H1 (cell line): ENCODE data around the gene MLNR. TPM values are rescaled to one million over a fixed set of nuclear protein-coding genes. Genes with fewer than 3 reads are reported as not detected.

Experiments
- CTCF ChIA-PET: fragments of 300-600 bp; sonication (Branson Sonifier 250); formaldehyde crosslinking; loops from one replicate; lab custom pipeline; 2021; ENCODE audit not compliant: partially characterized antibody; lab: Charles Lee
- POLR2A ChIA-PET: fragments of 300-600 bp; sonication (Branson Sonifier 250); formaldehyde crosslinking; loops from one replicate; lab custom pipeline; 2021; ENCODE audit warnings: inconsistent platforms; ENCODE audit not compliant: partially characterized antibody; lab: Charles Lee
- DNase-seq, 2 experiments: peaks; one replicate each; pipeline versions ENCODE4 v3.0.0 to v3.0.0-alpha.2; 2010 to 2022; ENCODE audit warnings: low spot score in 2 of 2, low read depth in 1 of 2, mixed read lengths in 1 of 2
- FAIRE-seq: peaks from 2 replicates; lab custom pipeline; 2011; peaks lifted over from hg19 to GRCh38; lab: Jason Lieb, UNC
- H2AFZ ChIP-seq: 2 replicates; pipeline ENCODE4 v1.8.1; 2012; ENCODE audit warnings: low read length, inconsistent platforms
- H2AK5ac ChIP-seq: 2 replicates; pipeline ENCODE4 v1.6.1; 2013; ENCODE audit warnings: low read depth, low read length
- H2BK120ac ChIP-seq: replicated peaks from 2 replicates; pipeline ENCODE3; 2013; ENCODE audit warnings: low read depth, low read length, inconsistent platforms
- H2BK12ac ChIP-seq: 2 replicates; pipeline ENCODE4 v1.6.1; 2013; ENCODE audit warnings: low read depth, low read length
- H2BK15ac ChIP-seq: 2 replicates; pipeline ENCODE4 v1.6.1; 2013; ENCODE audit warnings: low read length
- H2BK20ac ChIP-seq: 2 replicates; pipeline ENCODE4 v1.6.1; 2013; ENCODE audit warnings: low read length
- H2BK5ac ChIP-seq: 2 replicates; pipeline ENCODE4 v1.6.1; 2013; ENCODE audit warnings: low read depth, low read length
- H3K14ac ChIP-seq: 2 replicates; pipeline ENCODE4 v1.6.1; 2013; ENCODE audit warnings: inconsistent platforms; ENCODE audit not compliant: insufficient read length
- H3K18ac ChIP-seq: 2 replicates; pipeline ENCODE4 v1.6.1; 2013; ENCODE audit warnings: low read length; ENCODE audit errors: extremely low read depth
- H3K23ac ChIP-seq: 2 replicates; pipeline ENCODE4 v1.6.1; 2013; ENCODE audit warnings: inconsistent platforms; ENCODE audit not compliant: insufficient read length
- H3K23me2 ChIP-seq: 2 replicates; pipeline ENCODE4 v1.6.1; 2013; ENCODE audit warnings: low read depth, low read length
- H3K27ac ChIP-seq: 2 replicates; pipeline ENCODE4 v1.6.1; 2011; ENCODE audit warnings: low read depth, low read length, inconsistent platforms
- H3K27me3 ChIP-seq, 4 experiments: replicated peaks in 1 of 4; 1 replicate in 1 of 4; 2 replicates in 3 of 4; pipeline versions ENCODE4 v1.6.1 to v1.8.1; 2011 to 2013; ENCODE audit warnings: low read length in 3 of 4, mild to moderate bottlenecking in 3 of 4, inconsistent platforms in 2 of 4, mixed read lengths in 2 of 4, moderate library complexity in 1 of 4; ENCODE audit not compliant: control insufficient read depth in 3 of 4, insufficient read depth in 3 of 4; ENCODE audit errors: extremely low read depth in 1 of 4
- H3K36me3 ChIP-seq, 4 experiments: 2 replicates each; pipeline versions ENCODE4 v1.6.1 to v1.8.1; 2011 to 2013; ENCODE audit warnings: mild to moderate bottlenecking in 4 of 4, low read length in 3 of 4, moderate library complexity in 2 of 4, control low read depth in 1 of 4, inconsistent platforms in 1 of 4; ENCODE audit not compliant: insufficient read depth in 4 of 4, control insufficient read depth in 2 of 4
- H3K4ac ChIP-seq: replicated peaks from 2 replicates; pipeline ENCODE3; 2013; ENCODE audit warnings: low read length, low read depth, mixed read lengths, inconsistent platforms; ENCODE audit not compliant: insufficient read length
- H3K4me1 ChIP-seq, 4 experiments: replicated peaks in 1 of 4; 1 replicate in 1 of 4; 2 replicates in 3 of 4; pipeline versions ENCODE4 v1.6.1 to v1.8.1; 2011 to 2013; ENCODE audit warnings: low read length in 3 of 4, inconsistent platforms in 2 of 4, mixed read lengths in 1 of 4; ENCODE audit not compliant: insufficient read depth in 4 of 4, control insufficient read depth in 3 of 4
- H3K4me2 ChIP-seq, 2 experiments: 2 replicates each; pipeline versions ENCODE4 v1.6.1 to v1.8.1; 2011 to 2013; ENCODE audit warnings: low read depth in 2 of 2, low read length in 2 of 2, control low read depth in 1 of 2, inconsistent platforms in 1 of 2, mild to moderate bottlenecking in 1 of 2; ENCODE audit not compliant: insufficient read depth in 1 of 2
- H3K4me3 ChIP-seq, 4 experiments: fragments of 200-600, 300-600 bp in 1 of 4; sonication (generic), shearing (Covaris generic), sonication (Bioruptor Twin) in 1 of 4; 2 replicates each; pipeline versions ENCODE4 v1.5.1 to v1.8.1; 2011 to 2016; ENCODE audit warnings: low read length in 4 of 4, low read depth in 3 of 4, control low read depth in 2 of 4, inconsistent platforms in 2 of 4, mild to moderate bottlenecking in 2 of 4, mixed read lengths in 1 of 4, moderate library complexity in 1 of 4; ENCODE audit not compliant: insufficient read depth in 2 of 4; ENCODE audit errors: extremely low read depth in 1 of 4
- H3K56ac ChIP-seq: replicated peaks from 2 replicates; pipeline ENCODE3; 2013; ENCODE audit warnings: low read depth, mild to moderate bottlenecking, mixed read lengths, low read length, inconsistent platforms; ENCODE audit not compliant: insufficient read length
- H3K79me1 ChIP-seq: 2 replicates; pipeline ENCODE4 v1.6.1; 2013; ENCODE audit warnings: low read depth, low read length, control low read depth
- H3K79me2 ChIP-seq, 2 experiments: 2 replicates each; pipeline versions ENCODE4 v1.6.1 to v1.8.1; 2012 to 2013; ENCODE audit warnings: low read length in 2 of 2, mild to moderate bottlenecking in 2 of 2, inconsistent platforms in 1 of 2; ENCODE audit not compliant: insufficient read depth in 2 of 2, control insufficient read depth in 1 of 2
- H3K9ac ChIP-seq, 4 experiments: replicated peaks in 1 of 4; 1 replicate in 1 of 4; 2 replicates in 3 of 4; pipeline versions ENCODE4 v1.6.1 to v1.8.1; 2011 to 2013; ENCODE audit warnings: low read depth in 3 of 4, low read length in 3 of 4, control low read depth in 2 of 4, mild to moderate bottlenecking in 2 of 4, moderate library complexity in 2 of 4, inconsistent platforms in 1 of 4; ENCODE audit errors: extremely low read depth in 1 of 4
- H3K9me3 ChIP-seq, 2 experiments: 2 replicates each; pipeline versions ENCODE4 v1.6.1 to v1.8.1; 2012 to 2013; ENCODE audit warnings: mild to moderate bottlenecking in 2 of 2, moderate library complexity in 2 of 2, control low read depth in 1 of 2, inconsistent platforms in 1 of 2, low read depth in 1 of 2, low read length in 1 of 2, mixed read lengths in 1 of 2; ENCODE audit not compliant: insufficient read depth in 2 of 2
- H4K20me1 ChIP-seq, 2 experiments: replicated peaks in 1 of 2; 2 replicates each; pipeline versions ENCODE3 to v1.8.1; 2011 to 2013; ENCODE audit warnings: inconsistent platforms in 2 of 2, low read length in 2 of 2, mild to moderate bottlenecking in 1 of 2; ENCODE audit not compliant: insufficient read depth in 2 of 2, control insufficient read depth in 1 of 2
- H4K5ac ChIP-seq: 2 replicates; pipeline ENCODE4 v1.6.1; 2013; ENCODE audit warnings: low read length, low read depth, mixed read lengths, inconsistent platforms; ENCODE audit not compliant: insufficient read length
- H4K8ac ChIP-seq: 2 replicates; pipeline ENCODE4 v1.8.0; 2013; ENCODE audit warnings: mild to moderate bottlenecking, moderate library complexity, low read length, inconsistent platforms; ENCODE audit not compliant: insufficient read depth; ENCODE audit errors: extremely low read depth
- H4K91ac ChIP-seq: replicated peaks from 2 replicates; pipeline ENCODE3; 2013; ENCODE audit warnings: low read length, mixed read lengths, inconsistent platforms; ENCODE audit not compliant: insufficient read length
- ATF2 ChIP-seq: IDR thresholded peaks from 2 replicates; pipeline ENCODE4 v1.6.1; 2012; ENCODE audit warnings: low read length, inconsistent platforms
- BACH1 ChIP-seq: IDR thresholded peaks from 2 replicates; pipeline ENCODE4 v1.6.1; 2012; ENCODE audit warnings: low read length, improper control_type of control experiment
- BCL11A ChIP-seq, 2 experiments: IDR thresholded peaks; one replicate each; pipeline ENCODE4 v1.6.1; 2011; ENCODE audit warnings: low read depth in 2 of 2, low read length in 2 of 2, mild to moderate bottlenecking in 2 of 2
- NANOG ChIP-seq: IDR thresholded peaks from 2 replicates; pipeline ENCODE4 v1.6.1; 2011; ENCODE audit warnings: low read length, low read depth, mild to moderate bottlenecking, inconsistent platforms; ENCODE audit not compliant: insufficient read depth, poor library complexity, severe bottlenecking
- NRF1 ChIP-seq: IDR thresholded peaks from 2 replicates; pipeline ENCODE4 v1.6.1; 2011; ENCODE audit warnings: mild to moderate bottlenecking, low read depth, low read length, improper control_type of control experiment
- SIRT6 ChIP-seq: IDR thresholded peaks from one replicate; pipeline ENCODE4 v1.7.1; 2012; ENCODE audit warnings: low read length, inconsistent platforms
- SP4 ChIP-seq: IDR thresholded peaks from 2 replicates; pipeline ENCODE4 v1.6.1; 2012; ENCODE audit warnings: low read length, inconsistent platforms
- SUZ12 ChIP-seq: fragments of 200-600 bp; sonication (generic); IDR thresholded peaks from 2 replicates; pipeline ENCODE4 v1.6.1; 2012; ENCODE audit warnings: mild to moderate bottlenecking, inconsistent platforms, low read length, moderate library complexity, mixed read lengths
- WGBS, 2 experiments: shearing (Covaris generic) in 1 of 2; methylation state at CpG; one replicate each; pipeline versions ENCODE4 v1.1.6 to v1.1.7; 2013 to 2015; ENCODE audit warnings: low lambda C conversion rate in 2 of 2, mixed read lengths in 2 of 2, inconsistent platforms in 1 of 2, low coverage in 1 of 2, missing lambda C conversion rate in 1 of 2; ENCODE audit not compliant: insufficient replicate concordance in 2 of 2, insufficient coverage in 1 of 2, insufficient read length in 1 of 2; ENCODE audit errors: extremely low coverage in 1 of 2, missing lambda C conversion rate in 1 of 2; 5-methylcytosine and 5-hydroxymethylcytosine counted together
- polyA plus RNA-seq, 7 experiments: library from polyadenylated mRNA; depleted of rRNA in 3 of 7; stranded (reverse) in 5 of 7; unstranded in 2 of 7; fragments of >200 nt in 5 of 7; fragments of 200-250 nt in 2 of 7; gene quantifications; 1 replicate in 5 of 7; 2 replicates in 1 of 7; 4 replicates in 1 of 7; pipeline versions ENCODE4 v1.2.1 to v1.2.3, GENCODE V29; 2011 to 2013; ENCODE audit warnings: missing spikeins in 2 of 7, mixed read lengths in 2 of 7
- total RNA-seq: library from RNA; stranded (reverse); fragmentation: NEBNext Ultra II Directional; extraction: Animal tissue kit (Norgen Biotek cat#: 25700); gene quantifications from 2 replicates; pipeline ENCODE4 v1.2.1, GENCODE V29; 2021

The MLNR gene
- total and polyA plus RNA-seq, 2 of the 8 experiments (the other 6 are each of a cell fraction or from before 2014, with no cell fraction given): 0.24 to 0.29 TPM

DNA sequence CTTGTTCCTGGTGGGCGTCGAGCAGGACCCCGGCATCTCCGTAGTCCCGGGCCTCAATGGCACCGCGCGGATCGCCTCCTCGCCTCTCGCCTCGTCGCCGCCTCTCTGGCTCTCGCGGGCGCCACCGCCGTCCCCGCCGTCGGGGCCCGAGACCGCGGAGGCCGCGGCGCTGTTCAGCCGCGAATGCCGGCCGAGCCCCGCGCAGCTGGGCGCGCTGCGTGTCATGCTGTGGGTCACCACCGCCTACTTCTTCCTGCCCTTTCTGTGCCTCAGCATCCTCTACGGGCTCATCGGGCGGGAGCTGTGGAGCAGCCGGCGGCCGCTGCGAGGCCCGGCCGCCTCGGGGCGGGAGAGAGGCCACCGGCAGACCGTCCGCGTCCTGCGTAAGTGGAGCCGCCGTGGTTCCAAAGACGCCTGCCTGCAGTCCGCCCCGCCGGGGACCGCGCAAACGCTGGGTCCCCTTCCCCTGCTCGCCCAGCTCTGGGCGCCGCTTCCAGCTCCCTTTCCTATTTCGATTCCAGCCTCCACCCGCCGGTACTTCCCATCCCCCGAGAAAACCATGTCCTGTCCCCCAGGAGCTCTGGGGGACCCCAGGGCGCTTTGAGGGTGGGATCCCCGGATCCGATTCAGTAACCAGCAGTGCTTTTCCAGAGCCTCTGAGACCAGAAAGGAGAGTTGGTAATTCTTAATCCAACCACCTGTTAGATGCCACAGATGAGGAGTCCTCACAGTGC, 885 bp downstream of the MLNR start:
- CTCF ChIA-PET: interaction anchor here (0.8 to 1.3 kb wide), 4 partner anchors 10 to 80 kb away, joined by 3 to 5 read pairs (median 3); no protein-coding TSS in a partner anchor
- peak overlapping the region; percentile 97; the same call in 1 of the 2 replicates for H2AFZ ChIP-seq
- H4K20me1 ChIP-seq: peaks cover 0 to 2% of the 10 kb centered on the region in 2 experiments
- no peak overlapping the region for H3K23ac ChIP-seq
- H2BK15ac ChIP-seq: no peak overlapping the region
- 8% methylated on average over 69 of the region's 73 CpGs; no CpG with 5 or more reads in 1 of the 2 experiments for WGBS, 2 experiments
- no peak overlapping the region for H4K91ac ChIP-seq
- H4K8ac ChIP-seq: peak overlapping the region; percentile 82
- H3K18ac ChIP-seq: no peak overlapping the region
- H2BK120ac ChIP-seq: no peak overlapping the region
- no peaks in the 10 kb centered on the region for H3K9me3 ChIP-seq
- H3K56ac ChIP-seq: no peak overlapping the region
- no peak overlapping the region for H3K27ac ChIP-seq
- FAIRE-seq (no peak), DNase-seq (peak in 1 of 2 experiments; percentile 73)
- peak overlapping the region; percentile 77 to 80 for H3K4me2 ChIP-seq
- H2AK5ac ChIP-seq: no peak overlapping the region
- H3K4me3 ChIP-seq: peak overlapping the region; percentile 34 to 61 (median 38)
- H3K36me3 ChIP-seq: peaks cover 0 to 4% (median 0%) of the 10 kb centered on the region in 4 experiments; a peak in 1 of 8 replicates
- H3K4ac ChIP-seq: no peak overlapping the region
- no peak overlapping the region for H2BK20ac ChIP-seq
- H3K9ac ChIP-seq: no peak overlapping the region
- POLR2A ChIA-PET: interaction anchor here (0.7 kb wide), 1 partner anchor 10 kb away, joined by 3 read pairs; no protein-coding TSS in a partner anchor
- H3K27me3 ChIP-seq: peaks cover 49 to 79% (median 73%) of the 10 kb centered on the region in 4 experiments
- H3K79me1 ChIP-seq: no peaks in the 10 kb centered on the region
- H4K5ac ChIP-seq: no peak overlapping the region
- peaks cover 20% of the 10 kb centered on the region for H3K23me2 ChIP-seq
- no peak overlapping the region for H2BK12ac ChIP-seq
- H3K4me1 ChIP-seq: peaks cover 0 to 15% (median 8%) of the 10 kb centered on the region in 4 experiments; a peak in 6 of 7 replicates
- H2BK5ac ChIP-seq: no peak overlapping the region
- H3K79me2 ChIP-seq: no peaks in the 10 kb centered on the region
- H3K14ac ChIP-seq: no peak overlapping the region
- TF ChIP-seq SP4 (no peak), NANOG (no peak), ATF2 (no peak), SUZ12 (peak; percentile 98), BACH1 (no peak), NRF1 (no peak), SIRT6 (no peak), BCL11A (IDR thresholded peaks at IDR 0.05; ENCODE audit: low read depth in 2 of 2, low read length in 2 of 2) (no peak)
